ENCODE data around the gene ITLN1.
A peak's percentile ranks its signal among the peaks of the same experiment; 100 is the strongest.
"Not testable (repeated sequence)": the region's sequence is repeated elsewhere in the genome, so short reads cannot be mapped to it uniquely, and the experiment has no call there.

Gene ITLN1

DNA sequence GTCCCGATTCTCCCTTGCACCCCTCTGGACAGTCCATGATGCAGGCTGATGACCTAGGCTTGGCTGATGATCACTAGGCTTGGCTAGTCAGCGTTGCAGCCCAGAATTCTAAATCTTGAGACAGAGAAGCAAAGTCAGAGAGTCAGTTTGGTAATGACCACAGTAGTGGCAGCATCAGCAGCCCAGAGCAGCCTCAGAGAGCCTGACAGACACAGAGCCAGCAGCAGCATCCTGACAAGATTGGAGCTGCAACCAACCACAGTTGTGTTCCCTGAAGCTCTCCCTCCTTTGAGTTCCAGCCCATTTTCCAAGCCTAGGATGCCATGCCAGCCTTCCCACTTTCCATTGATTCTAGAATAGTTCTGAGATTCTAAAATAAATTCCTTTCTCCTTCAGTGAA lies 16.8 kb upstream of the ITLN1 start:
- POLR2A ChIA-PET, result no interaction called here

GRCh38 chr1:160900683-160901082 lies 15.7 kb upstream of the ITLN1 start:
- CTCF ChIA-PET; H3K4me3 ChIP-seq (ENCODE audit: low read depth, low read length); POLR2A ChIA-PET; H3K27ac ChIP-seq (ENCODE audit: extremely low read depth, low read depth, low read length); H3K4me1 ChIP-seq (ENCODE audit: control insufficient read depth, insufficient read depth, low read length); H3K9me3 ChIP-seq (ENCODE audit: control insufficient read depth, insufficient read depth, low read depth, low read length); H3K36me3 ChIP-seq (ENCODE audit: control insufficient read depth in 2 of 2, insufficient read depth in 1 of 2, low read length in 2 of 2): not testable (repeated sequence)
- TF ChIP-seq ZNF146 (tag by site-specific recombination; IDR thresholded peaks at IDR 0.05), result peak; percentile 55
- TF ChIP-seq, protein P1, sequence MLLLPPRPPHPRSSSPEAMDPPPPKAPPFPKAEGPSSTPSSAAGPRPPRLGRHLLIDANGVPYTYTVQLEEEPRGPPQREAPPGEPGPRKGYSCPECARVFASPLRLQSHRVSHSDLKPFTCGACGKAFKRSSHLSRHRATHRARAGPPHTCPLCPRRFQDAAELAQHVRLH (tag by site-specific recombination; IDR thresholded peaks at IDR 0.05), result 0 out of 2 replicates have a peak, but pooled peaks have one; percentile 39

More for the DNA sequence above, 16.8 kb upstream of the ITLN1 start:
- no peak overlapping the region for H3K4me3 ChIP-seq (ENCODE audit: low read depth, low read length)
- H3K27ac ChIP-seq (ENCODE audit: extremely low read depth, low read depth, low read length), result no peak overlapping the region
- TF ChIP-seq ZNF18 (tag by site-specific recombination; IDR thresholded peaks at IDR 0.05) (no peak), ZNF596 (tag by site-specific recombination; IDR thresholded peaks at IDR 0.05) (0 out of 2 replicates have a peak, but pooled peaks have one; percentile 24)
- H3K9me3 ChIP-seq (ENCODE audit: control insufficient read depth, insufficient read depth, low read depth, low read length), result no peaks in the 10 kb centered on the region
- H3K4me1 ChIP-seq (ENCODE audit: control insufficient read depth, insufficient read depth, low read length), result no peaks in the 10 kb centered on the region
- CTCF ChIA-PET, result no interaction called here
- no peaks in the 10 kb centered on the region for H3K36me3 ChIP-seq (ENCODE audit: control insufficient read depth in 2 of 2, insufficient read depth in 1 of 2, low read length in 2 of 2)

- H3K36me3 ChIP-seq (ENCODE audit: control insufficient read depth in 2 of 2, insufficient read depth in 1 of 2, low read length in 2 of 2); H3K9me3 ChIP-seq (ENCODE audit: control insufficient read depth, insufficient read depth, low read depth, low read length); POLR2A ChIA-PET; CTCF ChIA-PET; H3K27ac ChIP-seq (ENCODE audit: extremely low read depth, low read depth, low read length); H3K4me1 ChIP-seq (ENCODE audit: control insufficient read depth, insufficient read depth, low read length); H3K4me3 ChIP-seq (ENCODE audit: low read depth, low read length): not testable (repeated sequence)
Observed at GRCh38 chr1:160894368-160895135, 9.6 kb upstream of the ITLN1 start.

DNA sequence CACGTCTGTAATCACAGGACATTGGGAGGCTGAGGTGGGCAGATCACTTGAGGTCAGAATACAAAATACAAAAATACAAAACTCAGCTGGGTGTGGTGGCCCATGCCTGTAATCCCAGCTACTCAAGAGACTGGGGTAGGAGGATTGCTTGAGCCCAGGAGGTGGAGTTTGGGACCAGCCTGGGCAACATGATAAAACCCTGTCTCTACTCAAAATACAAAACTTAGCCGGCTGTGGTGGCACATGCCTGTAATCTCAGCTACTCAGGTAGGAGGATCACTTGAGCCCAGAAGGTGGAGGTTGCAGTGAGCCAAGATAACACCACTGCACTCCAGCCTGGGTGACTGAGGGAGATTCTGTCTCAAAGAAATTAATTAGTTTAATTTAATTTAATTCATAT lies 6.5 kb upstream of the ITLN1 start:
- ChIA-PET CTCF (interaction anchor here (0.9 kb wide), 1 partner anchor 61 kb away, joined by 3 read pairs; no protein-coding TSS in a partner anchor), POLR2A (no interaction called here)
- Histone ChIP-seq H3K27ac (ENCODE audit: extremely low read depth, low read depth, low read length) (no peak overlapping the region), H3K9me3 (ENCODE audit: control insufficient read depth, insufficient read depth, low read depth, low read length) (no peaks in the 10 kb centered on the region), H3K36me3 (ENCODE audit: control insufficient read depth in 2 of 2, insufficient read depth in 1 of 2, low read length in 2 of 2) (no peaks in the 10 kb centered on the region), H3K4me3 (ENCODE audit: low read depth, low read length) (no peak overlapping the region), H3K4me1 (ENCODE audit: control insufficient read depth, insufficient read depth, low read length) (no peaks in the 10 kb centered on the region)
- TF ChIP-seq MZF1 (tag by site-specific recombination; IDR thresholded peaks at IDR 0.05; ENCODE audit: borderline replicate concordance), result no peak
- TF ChIP-seq, protein P2, sequence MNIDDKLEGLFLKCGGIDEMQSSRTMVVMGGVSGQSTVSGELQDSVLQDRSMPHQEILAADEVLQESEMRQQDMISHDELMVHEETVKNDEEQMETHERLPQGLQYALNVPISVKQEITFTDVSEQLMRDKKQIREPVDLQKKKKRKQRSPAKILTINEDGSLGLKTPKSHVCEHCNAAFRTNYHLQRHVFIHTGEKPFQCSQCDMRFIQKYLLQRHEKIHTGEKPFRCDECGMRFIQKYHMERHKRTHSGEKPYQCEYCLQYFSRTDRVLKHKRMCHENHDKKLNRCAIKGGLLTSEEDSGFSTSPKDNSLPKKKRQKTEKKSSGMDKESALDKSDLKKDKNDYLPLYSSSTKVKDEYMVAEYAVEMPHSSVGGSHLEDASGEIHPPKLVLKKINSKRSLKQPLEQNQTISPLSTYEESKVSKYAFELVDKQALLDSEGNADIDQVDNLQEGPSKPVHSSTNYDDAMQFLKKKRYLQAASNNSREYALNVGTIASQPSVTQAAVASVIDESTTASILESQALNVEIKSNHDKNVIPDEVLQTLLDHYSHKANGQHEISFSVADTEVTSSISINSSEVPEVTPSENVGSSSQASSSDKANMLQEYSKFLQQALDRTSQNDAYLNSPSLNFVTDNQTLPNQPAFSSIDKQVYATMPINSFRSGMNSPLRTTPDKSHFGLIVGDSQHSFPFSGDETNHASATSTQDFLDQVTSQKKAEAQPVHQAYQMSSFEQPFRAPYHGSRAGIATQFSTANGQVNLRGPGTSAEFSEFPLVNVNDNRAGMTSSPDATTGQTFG (tag by site-specific recombination; IDR thresholded peaks at IDR 0.05; ENCODE audit: borderline replicate concordance), result no peak
- TF ChIP-seq ZNF544 (tag by site-specific recombination; IDR thresholded peaks at IDR 0.05), result no peak
- no peak for TF ChIP-seq ZNF585B (tag by site-specific recombination; IDR thresholded peaks at IDR 0.05)
- no peak for TF ChIP-seq BCL11A (tag by site-specific recombination; IDR thresholded peaks at IDR 0.05; ENCODE audit: low read depth)
- no peak for TF ChIP-seq YY1 (tag by site-specific recombination; IDR thresholded peaks at IDR 0.05)
- TF ChIP-seq ZNF529 (tag by site-specific recombination; IDR thresholded peaks at IDR 0.05; ENCODE audit: insufficient replicate concordance), result no peak
- no peak for TF ChIP-seq ZNF560 (tag by site-specific recombination; IDR thresholded peaks at IDR 0.05; ENCODE audit: borderline replicate concordance)
- TF ChIP-seq, protein P3, sequence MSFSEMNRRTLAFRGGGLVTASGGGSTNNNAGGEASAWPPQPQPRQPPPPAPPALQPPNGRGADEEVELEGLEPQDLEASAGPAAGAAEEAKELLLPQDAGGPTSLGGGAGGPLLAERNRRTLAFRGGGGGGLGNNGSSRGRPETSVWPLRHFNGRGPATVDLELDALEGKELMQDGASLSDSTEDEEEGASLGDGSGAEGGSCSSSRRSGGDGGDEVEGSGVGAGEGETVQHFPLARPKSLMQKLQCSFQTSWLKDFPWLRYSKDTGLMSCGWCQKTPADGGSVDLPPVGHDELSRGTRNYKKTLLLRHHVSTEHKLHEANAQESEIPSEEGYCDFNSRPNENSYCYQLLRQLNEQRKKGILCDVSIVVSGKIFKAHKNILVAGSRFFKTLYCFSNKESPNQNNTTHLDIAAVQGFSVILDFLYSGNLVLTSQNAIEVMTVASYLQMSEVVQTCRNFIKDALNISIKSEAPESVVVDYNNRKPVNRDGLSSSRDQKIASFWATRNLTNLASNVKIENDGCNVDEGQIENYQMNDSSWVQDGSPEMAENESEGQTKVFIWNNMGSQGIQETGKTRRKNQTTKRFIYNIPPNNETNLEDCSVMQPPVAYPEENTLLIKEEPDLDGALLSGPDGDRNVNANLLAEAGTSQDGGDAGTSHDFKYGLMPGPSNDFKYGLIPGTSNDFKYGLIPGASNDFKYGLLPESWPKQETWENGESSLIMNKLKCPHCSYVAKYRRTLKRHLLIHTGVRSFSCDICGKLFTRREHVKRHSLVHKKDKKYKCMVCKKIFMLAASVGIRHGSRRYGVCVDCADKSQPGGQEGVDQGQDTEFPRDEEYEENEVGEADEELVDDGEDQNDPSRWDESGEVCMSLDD (tag by site-specific recombination; IDR thresholded peaks at IDR 0.05), result no peak
- no peak for TF ChIP-seq ZNF221 (tag by site-specific recombination; IDR thresholded peaks at IDR 0.05; ENCODE audit: borderline replicate concordance)
- TF ChIP-seq WT1 (tag by site-specific recombination; IDR thresholded peaks at IDR 0.05), result no peak
- no peak for TF ChIP-seq ZNF112 (tag by site-specific recombination; IDR thresholded peaks at IDR 0.05)
- TF ChIP-seq, protein P4, sequence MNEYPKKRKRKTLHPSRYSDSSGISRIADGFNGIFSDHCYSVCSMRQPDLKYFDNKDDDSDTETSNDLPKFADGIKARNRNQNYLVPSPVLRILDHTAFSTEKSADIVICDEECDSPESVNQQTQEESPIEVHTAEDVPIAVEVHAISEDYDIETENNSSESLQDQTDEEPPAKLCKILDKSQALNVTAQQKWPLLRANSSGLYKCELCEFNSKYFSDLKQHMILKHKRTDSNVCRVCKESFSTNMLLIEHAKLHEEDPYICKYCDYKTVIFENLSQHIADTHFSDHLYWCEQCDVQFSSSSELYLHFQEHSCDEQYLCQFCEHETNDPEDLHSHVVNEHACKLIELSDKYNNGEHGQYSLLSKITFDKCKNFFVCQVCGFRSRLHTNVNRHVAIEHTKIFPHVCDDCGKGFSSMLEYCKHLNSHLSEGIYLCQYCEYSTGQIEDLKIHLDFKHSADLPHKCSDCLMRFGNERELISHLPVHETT (tag by site-specific recombination; IDR thresholded peaks at IDR 0.05), result no peak
- no peak for TF ChIP-seq RBAK (tag by site-specific recombination; IDR thresholded peaks at IDR 0.05)
- no peak for TF ChIP-seq ZNF155 (tag by site-specific recombination; IDR thresholded peaks at IDR 0.05)
